ENCODE data around the gene ADARB1. TPM values are rescaled to one million over a fixed set of nuclear protein-coding genes. Genes with fewer than 3 reads are reported as not detected.

ADARB1 gene
- total and polyA plus RNA-seq, 2 of the 4 experiments (the other 2 are of a cell fraction) = 39.8 to 47.3 TPM

DNA sequence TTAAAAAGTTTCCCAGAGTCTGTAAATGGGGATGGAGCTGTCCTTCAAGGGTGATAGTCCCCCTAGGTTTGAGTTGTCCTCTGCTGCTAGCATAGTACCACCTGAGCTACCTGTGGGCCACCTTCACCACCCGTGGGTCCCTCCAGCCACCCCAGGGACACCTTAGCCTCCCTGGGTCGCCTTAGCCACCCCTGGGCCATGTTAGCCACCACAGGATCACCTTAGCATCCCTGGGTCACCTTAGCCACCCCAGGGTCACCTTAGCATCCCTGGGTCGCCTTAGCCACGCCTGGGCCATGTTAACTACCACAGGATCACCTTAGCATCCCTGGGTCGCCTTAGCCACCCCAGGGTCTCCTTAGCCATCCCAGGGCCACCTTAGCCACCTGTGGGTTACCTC is 67.1 kb downstream of the ADARB1 start:
- Histone ChIP-seq H4K20me1 (ENCODE audit: insufficient read depth, low read length) (peaks cover 83% of the 10 kb centered on the region), H3K36me3 (ENCODE audit: control insufficient read depth, insufficient read depth, low read length) (peaks cover 42% of the 10 kb centered on the region), H3K56ac (ENCODE audit: extremely low read depth, insufficient read depth, low read length) (no peak overlapping the region), H3K4ac (ENCODE audit: low read depth, low read length) (no peak overlapping the region), H4K8ac (ENCODE audit: low read depth in 2 of 2, low read length in 2 of 2) (no peak overlapping the region), H2AK9ac (replicated peaks; ENCODE audit: low read depth, low read length, poor library complexity) (no peak overlapping the region), H3K27ac (ENCODE audit: insufficient read depth, low read length) (no peak overlapping the region; the same call in 1 of the 2 replicates), H3K9me3 (ENCODE audit: control insufficient read depth, insufficient read depth, low read length) (no peaks in the 10 kb centered on the region), H3K9ac (ENCODE audit: low read depth, low read length) (no peak overlapping the region), H4K5ac (ENCODE audit: low read depth, low read length) (no peak overlapping the region), H2BK120ac (ENCODE audit: low read depth, low read length) (no peak overlapping the region), H4K91ac (ENCODE audit: insufficient read depth, low read depth, low read length) (no peak overlapping the region), H2BK15ac (ENCODE audit: low read depth, low read length) (no peak overlapping the region), H3K18ac (ENCODE audit: low read depth, low read length) (no peak overlapping the region), H3K4me2 (ENCODE audit: low read depth, low read length) (no peak overlapping the region), H3K27me3 (ENCODE audit: control insufficient read depth, insufficient read depth, low read length) (no peaks in the 10 kb centered on the region), H2AK5ac (ENCODE audit: low read depth, low read length) (no peak overlapping the region), H2BK20ac (ENCODE audit: low read depth, low read length) (no peak overlapping the region), H3K4me1 (ENCODE audit: control insufficient read depth, insufficient read depth, low read length) (peaks cover 26% of the 10 kb centered on the region), H3K9me1 (ENCODE audit: insufficient read depth, low read length) (peaks cover 16% of the 10 kb centered on the region), H3K14ac (replicated peaks; ENCODE audit: low read depth, low read length) (no peak overlapping the region), H2BK5ac (ENCODE audit: low read depth, low read length, poor library complexity, severe bottlenecking) (no peak overlapping the region), H3K79me1 (ENCODE audit: low read depth in 1 of 2, low read length in 2 of 2) (peaks cover 39 to 80% of the 10 kb centered on the region in 2 experiments), H3K23ac (ENCODE audit: low read depth, low read length) (no peak overlapping the region), H2AFZ (replicated peaks; ENCODE audit: low read length, poor library complexity) (no peak overlapping the region), H3K4me3 (ENCODE audit: insufficient read depth, low read depth, low read length) (no peak overlapping the region)
- 92% methylated on average over 3 of the region's 5 CpGs; no CpG with 5 or more reads in 1 of the 2 experiments for WGBS, 2 experiments (ENCODE audit: extremely low coverage in 2 of 2, insufficient read length in 1 of 2)
- DNase-seq (no peak), ATAC-seq (ENCODE audit: low read depth) (no peak)
- intact Hi-C loops (cut with micrococcal nuclease) (loop anchor here (5.0 kb wide), 1 partner anchor 86 kb away; no protein-coding TSS in a partner anchor), dilution Hi-C loops (cut with HindIII; ENCODE audit: low sequenced_read_pairs, unreplicated experiment) (no loop called here), in situ Hi-C loops (cut with MboI; ENCODE audit: low sequenced_read_pairs) (loop anchor here (10.0 kb wide), 3 partner anchors 143 to 683 kb away; partner anchors contain the start of gene POFUT2)
- ChIA-PET CTCF (interaction anchor here (0.6 to 1.1 kb wide), 6 partner anchors 11 to 151 kb away, joined by 3 to 6 read pairs (median 4); no protein-coding TSS in a partner anchor), POLR2A (ENCODE audit: unreplicated experiment) (no interaction called here)
- TF ChIP-seq MXI1 (IDR thresholded peaks at IDR 0.05; ENCODE audit: borderline replicate concordance, low read depth, low read length) (no peak), CHD1 (IDR thresholded peaks at IDR 0.05; ENCODE audit: low read depth, low read length) (no peak), MAZ (IDR thresholded peaks at IDR 0.05; ENCODE audit: borderline replicate concordance, low read depth, low read length) (no peak), SMC3 (IDR thresholded peaks at IDR 0.05; ENCODE audit: low read depth, low read length) (no peak), FOS (IDR thresholded peaks at IDR 0.05; ENCODE audit: low read depth, low read length) (no peak), BHLHE40 (IDR thresholded peaks at IDR 0.05; ENCODE audit: low read depth, low read length) (no peak), NFE2L2 (IDR thresholded peaks at IDR 0.05; ENCODE audit: low read depth, low read length) (no peak), RFX5 (IDR thresholded peaks at IDR 0.05; ENCODE audit: low read depth, low read length) (no peak), MAFK (IDR thresholded peaks at IDR 0.05; ENCODE audit: low read depth, low read length) (no peak), RCOR1 (IDR thresholded peaks at IDR 0.05; ENCODE audit: insufficient replicate concordance, low read length) (no peak), ELK1 (IDR thresholded peaks at IDR 0.05; ENCODE audit: borderline replicate concordance, low read depth, low read length) (no peak), RAD21 (IDR thresholded peaks at IDR 0.05; ENCODE audit: low read length) (no peak), POLR2A (IDR thresholded peaks at IDR 0.05; ENCODE audit: low read depth, low read length) (no peak), CTCF (conservative IDR thresholded peaks at IDR 0.05; ENCODE audit: low read depth, low read length) (no peak)
- TF ChIP-seq, protein P1, sequence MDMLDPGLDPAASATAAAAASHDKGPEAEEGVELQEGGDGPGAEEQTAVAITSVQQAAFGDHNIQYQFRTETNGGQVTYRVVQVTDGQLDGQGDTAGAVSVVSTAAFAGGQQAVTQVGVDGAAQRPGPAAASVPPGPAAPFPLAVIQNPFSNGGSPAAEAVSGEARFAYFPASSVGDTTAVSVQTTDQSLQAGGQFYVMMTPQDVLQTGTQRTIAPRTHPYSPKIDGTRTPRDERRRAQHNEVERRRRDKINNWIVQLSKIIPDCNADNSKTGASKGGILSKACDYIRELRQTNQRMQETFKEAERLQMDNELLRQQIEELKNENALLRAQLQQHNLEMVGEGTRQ (IDR thresholded peaks at IDR 0.05; ENCODE audit: low read depth, low read length) = no peak
- BruUV-seq (replicated peaks) = no TSS peak

All from IMR-90 (cell line).